Esophagus squamous epithelium (tissue), 5 donors: ENCODE results near the gene ATP8A2. TPM values are rescaled to one million over a fixed set of nuclear protein-coding genes. Genes with fewer than 3 reads are reported as not detected.
"Not testable (repeated sequence)": the region's sequence is repeated elsewhere in the genome, so short reads cannot be mapped to it uniquely, and the experiment has no call there.

Experiments used
- DNase-seq: peaks from one replicate; lab custom pipeline; 2025; lab: John Stamatoyannopoulos, UW
- H3K27ac ChIP-seq, 4 donors: fragments of 200-600 bp; sonication (generic); one replicate each; pipeline ENCODE4 v1.5.1; 2016 to 2019; ENCODE audit warnings: mild to moderate bottlenecking in 1 of 4
- H3K27me3 ChIP-seq, 4 donors: fragments of 200-600 bp; sonication (generic); 1 replicate in 3 of 4; 2 replicates in 1 of 4; pipeline versions ENCODE4 v1.5.1 to v1.6.0; 2017 to 2021; ENCODE audit warnings: antibody characterized with exemption in 1 of 4
- H3K36me3 ChIP-seq, 3 donors: fragments of 200-600 bp; sonication (generic); one replicate each; pipeline ENCODE4 v1.5.1; 2016 to 2019
- H3K4me1 ChIP-seq, 3 donors: fragments of 200-600 bp; sonication (generic); one replicate each; pipeline ENCODE4 v1.5.1; 2017 to 2019
- H3K4me3 ChIP-seq, 4 donors: fragments of 200-600 bp; sonication (generic); 1 replicate in 3 of 4; 2 replicates in 1 of 4; pipeline ENCODE4 v1.5.1; 2016 to 2019; ENCODE audit warnings: mild to moderate bottlenecking in 2 of 4, moderate library complexity in 1 of 4
- H3K9me3 ChIP-seq, 3 donors: fragments of 200-600 bp; sonication (generic); one replicate each; pipeline ENCODE4 v1.5.1; 2016 to 2019
- POLR2A ChIP-seq, 4 donors: fragments of 450-650 bp; IDR thresholded peaks; one replicate each; pipeline ENCODE4 v1.6.1; 2017; ENCODE audit warnings: antibody characterized with exemption in 4 of 4, mild to moderate bottlenecking in 4 of 4, moderate library complexity in 3 of 4
- whole genome bisulfite sequencing, 2 donors: methylation state at CpG; one replicate each; pipeline ENCODE4 v1.1.5; 2018; 5-methylcytosine and 5-hydroxymethylcytosine counted together
- intact Hi-C: fragments of 100-400 bp; cut with DNase I; formaldehyde crosslinking; loops from one replicate; pipeline ENCODE4 v1.15.0; 2022
- total RNA-seq, 4 donors: library from RNA; depleted of rRNA; stranded (reverse); fragments of >200 nt; gene quantifications; one replicate each; pipeline ENCODE4 v1.1.0, GENCODE V29; 2016
- TF ChIP-seq, protein P1 (sequence below), 6 experiments: fragments of 450-650 bp in 4 of 6; fragments of 200-600 bp in 2 of 6; sonication (generic) in 2 of 6; IDR thresholded peaks; one replicate each; pipeline ENCODE4 v1.5.1; 2016 to 2019; ENCODE audit warnings: antibody characterized with exemption in 6 of 6, mild to moderate bottlenecking in 4 of 6, moderate library complexity in 4 of 6
- donor health status: DM: yes; HTN: yes; CAD: no.

The ATP8A2 gene
- total RNA-seq, 4 donors from 2014 or later: not detected

DNA sequence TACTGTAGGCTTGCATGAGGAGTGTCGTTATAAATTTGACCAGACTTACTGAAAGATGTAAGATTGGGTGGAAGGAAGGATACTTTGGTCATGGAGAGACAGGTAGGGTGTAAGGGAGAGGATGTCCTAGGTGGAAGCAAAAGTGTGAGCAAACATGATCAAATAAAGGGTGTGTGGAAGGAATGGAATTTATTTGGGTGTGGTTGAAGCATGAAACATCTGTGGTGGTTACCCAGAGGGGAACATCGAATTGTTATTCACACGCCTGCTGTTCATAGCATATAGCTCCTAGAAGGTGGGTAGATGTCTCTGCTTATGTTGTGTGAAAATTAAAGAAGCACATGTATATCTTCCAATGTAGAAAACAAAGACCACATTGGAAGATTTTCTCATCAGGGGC, 157.7 kb downstream of the ATP8A2 start:
- Histone ChIP-seq H3K36me3 (no peaks in the 10 kb centered on the region), H3K27me3 (no peaks in the 10 kb centered on the region), H3K27ac (no peak overlapping the region), H3K9me3 (no peaks in the 10 kb centered on the region), H3K4me3 (no peak overlapping the region), H3K4me1 (no peaks in the 10 kb centered on the region)
- intact Hi-C loops: no loop called here
- TF ChIP-seq, protein P1, sequence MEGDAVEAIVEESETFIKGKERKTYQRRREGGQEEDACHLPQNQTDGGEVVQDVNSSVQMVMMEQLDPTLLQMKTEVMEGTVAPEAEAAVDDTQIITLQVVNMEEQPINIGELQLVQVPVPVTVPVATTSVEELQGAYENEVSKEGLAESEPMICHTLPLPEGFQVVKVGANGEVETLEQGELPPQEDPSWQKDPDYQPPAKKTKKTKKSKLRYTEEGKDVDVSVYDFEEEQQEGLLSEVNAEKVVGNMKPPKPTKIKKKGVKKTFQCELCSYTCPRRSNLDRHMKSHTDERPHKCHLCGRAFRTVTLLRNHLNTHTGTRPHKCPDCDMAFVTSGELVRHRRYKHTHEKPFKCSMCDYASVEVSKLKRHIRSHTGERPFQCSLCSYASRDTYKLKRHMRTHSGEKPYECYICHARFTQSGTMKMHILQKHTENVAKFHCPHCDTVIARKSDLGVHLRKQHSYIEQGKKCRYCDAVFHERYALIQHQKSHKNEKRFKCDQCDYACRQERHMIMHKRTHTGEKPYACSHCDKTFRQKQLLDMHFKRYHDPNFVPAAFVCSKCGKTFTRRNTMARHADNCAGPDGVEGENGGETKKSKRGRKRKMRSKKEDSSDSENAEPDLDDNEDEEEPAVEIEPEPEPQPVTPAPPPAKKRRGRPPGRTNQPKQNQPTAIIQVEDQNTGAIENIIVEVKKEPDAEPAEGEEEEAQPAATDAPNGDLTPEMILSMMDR (IDR thresholded peaks at IDR 0.05): no peak
- no peak for TF ChIP-seq POLR2A (IDR thresholded peaks at IDR 0.05)
- no peak for DNase-seq
- WGBS, 2 donors: 42 to 77% methylated on average over 3 of the region's 3 CpGs

DNA sequence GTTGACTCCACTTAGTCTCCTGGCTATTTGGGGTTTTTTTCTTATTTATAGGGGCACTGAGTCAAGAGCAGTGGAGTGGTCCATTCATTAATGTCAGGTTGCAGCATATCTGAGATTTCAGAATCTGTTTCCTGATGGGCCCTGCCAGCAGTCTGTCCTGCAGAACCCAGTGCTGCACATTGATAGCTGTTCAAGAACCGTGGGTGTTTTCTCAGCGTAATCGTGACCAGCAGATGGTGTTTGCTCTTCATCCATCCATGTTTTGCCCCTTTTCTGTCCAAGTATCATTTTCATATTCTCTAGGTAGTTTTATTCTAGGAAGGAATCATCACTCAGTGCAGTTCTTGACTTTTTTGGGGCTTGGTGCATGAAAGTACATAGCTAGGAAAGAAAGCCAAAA, 166.5 kb downstream of the ATP8A2 start:
- no peak overlapping the region for H3K27ac ChIP-seq
- H3K36me3 ChIP-seq: no peaks in the 10 kb centered on the region
- H3K4me1 ChIP-seq: no peaks in the 10 kb centered on the region
- H3K4me3 ChIP-seq: no peak overlapping the region
- intact Hi-C loops: no loop called here
- no peaks in the 10 kb centered on the region for H3K9me3 ChIP-seq
- no peaks in the 10 kb centered on the region for H3K27me3 ChIP-seq
- no peak for DNase-seq
- WGBS, 2 donors: 38 to 42% methylated on average over 3 of the region's 3 CpGs
- TF ChIP-seq POLR2A (IDR thresholded peaks at IDR 0.05): no peak
- TF ChIP-seq, protein P1 (IDR thresholded peaks at IDR 0.05): no peak

DNA sequence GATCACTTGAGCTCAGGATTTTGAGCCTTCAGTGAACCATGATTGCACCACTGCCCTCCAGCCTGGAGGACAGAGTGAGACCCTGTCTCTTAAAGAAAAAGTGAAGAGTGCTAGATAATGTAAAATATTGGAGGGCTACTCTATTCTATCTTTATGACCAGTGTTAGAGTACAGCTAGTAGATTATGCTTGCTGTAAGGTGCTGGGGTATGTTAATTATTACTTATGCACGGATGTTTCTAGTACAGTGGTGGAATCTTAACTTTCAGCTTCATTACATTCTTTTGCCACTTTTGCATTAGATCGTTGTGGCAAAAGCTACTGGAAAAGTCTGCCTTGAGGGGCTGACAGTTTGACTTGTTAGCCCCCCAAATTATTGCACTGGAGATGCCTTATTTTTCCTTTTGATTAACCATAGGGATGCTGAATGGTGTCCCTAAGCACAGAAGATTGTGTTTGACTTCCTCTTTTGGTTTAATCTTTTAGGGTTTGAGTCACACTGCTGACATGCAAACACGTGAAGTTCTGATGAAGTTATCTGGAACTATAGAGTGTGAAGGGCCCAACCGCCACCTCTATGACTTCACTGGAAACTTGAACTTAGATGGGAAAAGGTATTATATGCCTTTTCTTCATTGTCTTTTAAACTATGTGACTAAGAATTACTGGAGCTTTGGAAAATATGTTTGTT, 169.8 kb downstream of the ATP8A2 start:
- intact Hi-C loops: no loop called here
- WGBS, 2 donors: 61 to 66% methylated on average over 4 of the region's 4 CpGs
- DNase-seq: no peak
- no peaks in the 10 kb centered on the region for H3K9me3 ChIP-seq
- no peak overlapping the region for H3K4me3 ChIP-seq
- H3K27me3 ChIP-seq: no peaks in the 10 kb centered on the region
- TF ChIP-seq, protein P1 (IDR thresholded peaks at IDR 0.05): no peak
- no peak for TF ChIP-seq POLR2A (IDR thresholded peaks at IDR 0.05)
- H3K36me3 ChIP-seq: no peaks in the 10 kb centered on the region
- no peaks in the 10 kb centered on the region for H3K4me1 ChIP-seq
- H3K27ac ChIP-seq: no peak overlapping the region

DNA sequence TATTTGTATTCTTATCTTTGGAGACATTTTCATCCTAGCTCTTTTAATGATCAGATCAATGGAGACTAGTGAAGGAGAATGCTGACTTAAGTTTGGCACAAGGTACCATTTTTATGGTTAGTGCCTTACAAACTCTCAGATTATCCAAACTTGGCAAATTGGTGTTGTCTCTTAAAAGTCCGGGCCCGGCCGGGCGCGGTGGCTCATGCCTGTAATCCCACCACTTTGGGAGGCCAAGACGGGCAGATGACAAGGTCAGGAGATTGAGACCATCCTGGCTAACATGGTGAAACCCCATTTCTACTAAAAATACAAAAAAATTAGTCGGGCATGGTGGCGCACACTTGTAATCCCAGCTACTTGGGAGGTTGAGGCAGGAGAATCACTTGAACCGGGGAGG, 177.2 kb downstream of the ATP8A2 start:
- H3K36me3 ChIP-seq, intact Hi-C loops, H3K9me3 ChIP-seq, H3K4me1 ChIP-seq, H3K27me3 ChIP-seq, DNase-seq, H3K4me3 ChIP-seq, H3K27ac ChIP-seq: not testable (repeated sequence)
- 87 to 94% methylated on average over 6 to 7 of the region's 9 CpGs for WGBS, 2 donors

DNA sequence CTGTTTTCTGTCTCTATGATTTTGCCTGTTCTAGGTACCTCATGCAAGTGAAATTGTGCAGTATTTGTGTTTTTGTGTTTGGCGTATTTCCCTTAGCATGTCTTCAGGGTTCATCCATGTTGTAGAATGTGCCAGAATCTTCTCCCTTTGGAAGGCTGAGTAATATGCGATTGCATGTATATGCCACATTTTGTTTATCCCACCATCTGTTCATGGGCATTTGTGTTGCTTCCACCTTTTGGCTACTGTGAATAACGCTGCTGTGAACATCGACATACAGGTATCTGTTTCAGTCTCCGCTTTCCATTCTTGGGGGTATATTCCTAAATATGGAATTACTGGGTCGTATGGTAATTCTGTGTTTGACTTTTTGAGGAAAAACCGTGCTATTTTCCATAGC, 190.0 kb downstream of the ATP8A2 start:
- H3K27ac ChIP-seq: no peak overlapping the region
- H3K9me3 ChIP-seq: no peaks in the 10 kb centered on the region
- H3K27me3 ChIP-seq: peaks cover 0 to 5% (median 0%) of the 10 kb centered on the region in 4 donors
- no peak for DNase-seq
- no peaks in the 10 kb centered on the region for H3K36me3 ChIP-seq
- WGBS, 2 donors: 77 to 78% methylated on average over 7 of the region's 7 CpGs
- TF ChIP-seq POLR2A (IDR thresholded peaks at IDR 0.05): no peak
- intact Hi-C loops: no loop called here
- H3K4me3 ChIP-seq: no peak overlapping the region
- H3K4me1 ChIP-seq: no peaks in the 10 kb centered on the region

- TF ChIP-seq, protein P1 (IDR thresholded peaks at IDR 0.05): no peak
- TF ChIP-seq POLR2A (IDR thresholded peaks at IDR 0.05): no peak
- Histone ChIP-seq H3K9me3 (no peaks in the 10 kb centered on the region), H3K4me3 (no peak overlapping the region), H3K27ac (no peak overlapping the region), H3K4me1 (no peaks in the 10 kb centered on the region), H3K27me3 (peaks cover 0 to 32% (median 0%) of the 10 kb centered on the region in 4 donors), H3K36me3 (no peaks in the 10 kb centered on the region)
- intact Hi-C loops: loop anchor here (5.0 kb wide), 1 partner anchor 497 kb away; no protein-coding TSS in a partner anchor
- DNase-seq: no peak
- WGBS, 2 donors: 66 to 73% methylated on average over 14 of the region's 14 CpGs
These were observed 198.4 kb downstream of the ATP8A2 start for GRCh38 chr13:25570185-25570584.
